Panc1 (cell line): ENCODE data around the gene LY86. TPM values are rescaled to one million over a fixed set of nuclear protein-coding genes. Genes with fewer than 3 reads are reported as not detected.

Experiments used
- ATAC-seq: fragments of 200-7000 bp; cut with Tn5 transposase; 2 replicates; pipeline ENCODE4 v1.9.1; 2020; ENCODE audit warnings: mild to moderate bottlenecking, moderate library complexity
- BruUV-seq: library from RNA; stranded (reverse); fragments of 400-500 nt; replicated peaks from 2 replicates; lab custom pipeline; 2021; lab: Mats Ljungman, UMichigan
- CTCF ChIA-PET: fragments of 300-600 bp; sonication (Branson Sonifier 250); formaldehyde crosslinking; loops from one replicate; lab custom pipeline; 2022; ENCODE audit warnings: antibody characterized with exemption; lab: Charles Lee
- POLR2A ChIA-PET: fragments of 300-600 bp; sonication (Branson Sonifier 250); formaldehyde crosslinking; loops from one replicate; lab custom pipeline; 2022; ENCODE audit warnings: antibody characterized with exemption; lab: Charles Lee
- DNase-seq: peaks from one replicate; pipeline ENCODE4 v3.0.0-alpha.2; 2010; ENCODE audit warnings: low read depth, low spot score
- H3K27ac ChIP-seq: 2 replicates; pipeline ENCODE4 v1.5.1; 2011; ENCODE audit warnings: mild to moderate bottlenecking, low read length, inconsistent platforms
- H3K27me3 ChIP-seq: fragments of 200-500 bp; sonication (Bioruptor generic); 2 replicates; pipeline ENCODE4 v1.6.0; 2014; ENCODE audit warnings: low read length, inconsistent platforms; ENCODE audit not compliant: control insufficient read depth, insufficient read depth
- H3K36me3 ChIP-seq: fragments of 200-500 bp; sonication (Bioruptor generic); 2 replicates; pipeline ENCODE4 v1.5.1; 2014; ENCODE audit warnings: inconsistent platforms, mild to moderate bottlenecking, low read length, moderate library complexity; ENCODE audit not compliant: control insufficient read depth, insufficient read depth
- H3K4me1 ChIP-seq: 2 replicates; pipeline ENCODE4 v1.5.1; 2011; ENCODE audit warnings: inconsistent platforms, mild to moderate bottlenecking, low read length, moderate library complexity; ENCODE audit not compliant: control insufficient read depth, insufficient read depth
- H3K4me3 ChIP-seq, 2 experiments: 2 replicates each; pipeline ENCODE4 v1.5.1; 2011 to 2012; ENCODE audit warnings: low read depth in 2 of 2, low read length in 2 of 2, mild to moderate bottlenecking in 2 of 2, inconsistent platforms in 1 of 2, moderate library complexity in 1 of 2
- H3K9me3 ChIP-seq: fragments of 200-500 bp; sonication (Bioruptor generic); 2 replicates; pipeline ENCODE4 v1.5.1; 2014; ENCODE audit warnings: low read depth, mild to moderate bottlenecking, inconsistent platforms, low read length, moderate library complexity; ENCODE audit not compliant: control insufficient read depth, insufficient read depth
- CTCF ChIP-seq: fragments of 450-650 bp; IDR thresholded peaks from 2 replicates; pipeline ENCODE4 v1.5.1; 2017; ENCODE audit warnings: mild to moderate bottlenecking
- REST ChIP-seq, 2 experiments: IDR thresholded peaks; 2 replicates each; pipeline ENCODE4 v1.6.1; 2011 to 2012; ENCODE audit warnings: low read depth in 2 of 2, control low read depth in 1 of 2, low read length in 1 of 2, mild to moderate bottlenecking in 1 of 2, moderate library complexity in 1 of 2; ENCODE audit not compliant: insufficient read depth in 1 of 2
- TCF7L2 ChIP-seq: IDR thresholded peaks from 2 replicates; pipeline ENCODE4 v1.6.1; 2011; ENCODE audit warnings: mild to moderate bottlenecking, low read depth, low read length, inconsistent platforms
- in situ Hi-C: cut with HindIII; loops from 2 replicates; pipeline ENCODE4 v1.10.0; 2016; ENCODE audit warnings: low sequenced_read_pairs, low pct_unique_long_range_greater_than_20kb
- intact Hi-C: fragments of 100-400 bp; cut with micrococcal nuclease; formaldehyde crosslinking; loops from one replicate; pipeline ENCODE4 v1.10.0; 2022; ENCODE audit not compliant: unreplicated experiment
- total RNA-seq: library from RNA; stranded (reverse); gene quantifications from one replicate; pipeline ENCODE4 v1.2.1, GENCODE V29; 2021; ENCODE audit not compliant: unreplicated experiment

LY86 gene
- total RNA-seq, 1 experiment from 2014 or later: not detected

DNA sequence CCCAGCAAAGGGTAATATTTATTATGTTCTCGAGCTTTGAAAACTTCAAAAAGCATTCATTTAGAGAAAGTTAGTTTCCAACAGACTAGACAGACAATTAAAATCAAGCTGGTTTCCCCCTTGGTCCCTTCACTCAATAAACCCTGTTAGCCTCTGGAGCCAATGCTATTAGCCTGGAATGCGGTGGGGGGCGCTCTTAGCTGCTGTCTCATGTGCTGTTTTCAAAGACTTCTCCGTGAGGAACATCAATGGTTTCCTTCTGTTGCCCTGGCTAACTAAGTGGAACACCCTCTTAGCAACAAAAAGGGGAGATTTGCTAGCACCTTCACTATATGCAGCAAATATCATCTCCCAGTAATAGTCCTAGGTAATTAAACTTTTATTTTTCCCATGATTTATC is 86.4 kb downstream of the LY86 start:
- intact Hi-C loops (loop anchor here (5.0 kb wide), 1 partner anchor 567 kb away; no protein-coding TSS in a partner anchor), in situ Hi-C loops (no loop called here)
- no peak for ATAC-seq
- TF ChIP-seq REST (IDR thresholded peaks at IDR 0.05; ENCODE audit: insufficient read depth in 1 of 2, low read depth in 2 of 2, low read length in 1 of 2) (no peak), CTCF (peak; percentile 60)
- H3K36me3 ChIP-seq: no peaks in the 10 kb centered on the region
- POLR2A ChIA-PET: interaction anchor here (1.0 kb wide), 1 partner anchor 22 kb away, joined by 4 read pairs; no protein-coding TSS in a partner anchor
- no peak for DNase-seq
- H3K4me1 ChIP-seq: 0 out of 2 replicates have a peak, but pooled peaks cover 3% of the 10 kb centered on the region
- CTCF ChIA-PET: interaction anchor here (0.5 to 0.7 kb wide), 3 partner anchors 106 to 562 kb away, joined by 4 to 7 read pairs (median 6); no protein-coding TSS in a partner anchor
- H3K27me3 ChIP-seq: no peaks in the 10 kb centered on the region
- no peak overlapping the region for H3K27ac ChIP-seq
- H3K9me3 ChIP-seq: no peaks in the 10 kb centered on the region
- H3K4me3 ChIP-seq: no peak overlapping the region
- no TSS peak for BruUV-seq

DNA sequence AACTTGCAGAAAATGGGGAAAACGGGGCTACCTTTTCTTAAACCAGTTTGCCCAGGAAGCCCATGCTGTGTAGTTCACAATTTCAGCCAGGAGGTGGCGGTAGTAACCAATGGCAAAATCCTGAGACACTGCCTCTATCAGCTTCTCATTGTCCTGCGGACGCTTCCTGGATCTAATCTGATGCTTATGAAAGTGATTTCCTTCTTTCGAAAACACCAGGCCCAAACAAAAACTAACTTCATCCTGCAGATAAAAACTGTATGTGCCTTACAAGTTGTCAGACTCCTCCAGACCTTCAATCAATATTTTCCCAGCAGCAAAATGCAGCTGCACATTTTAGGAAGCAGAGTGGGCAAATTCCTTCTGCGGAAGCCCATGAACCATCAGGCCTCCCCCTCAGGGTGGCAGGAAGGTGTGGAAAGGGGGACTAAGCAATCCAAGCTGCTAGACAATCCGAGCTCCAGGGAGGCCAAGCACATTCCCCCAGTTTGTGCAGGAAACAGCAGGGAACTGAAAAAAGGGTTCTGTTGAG is 88.5 kb downstream of the LY86 start:
- no peak overlapping the region for H3K27ac ChIP-seq
- peak; percentile 66 for DNase-seq
- ChIA-PET POLR2A (no interaction called here), CTCF (interaction anchor here (1.0 to 1.2 kb wide), 2 partner anchors 20 to 132 kb away, joined by 3 read pairs; no protein-coding TSS in a partner anchor)
- no peaks in the 10 kb centered on the region for H3K27me3 ChIP-seq
- TF ChIP-seq CTCF (peak; percentile 95), TCF7L2 (no peak)
- peaks cover 3% of the 10 kb centered on the region; the same call in 1 of the 2 replicates for H3K4me1 ChIP-seq
- no peaks in the 10 kb centered on the region for H3K9me3 ChIP-seq
- BruUV-seq: no TSS peak
- intact Hi-C loops: loop anchor here (5.0 kb wide), 1 partner anchor 565 kb away; no protein-coding TSS in a partner anchor
- no peaks in the 10 kb centered on the region for H3K36me3 ChIP-seq
- no peak overlapping the region for H3K4me3 ChIP-seq
- ATAC-seq: peak; percentile 84
- in situ Hi-C loops: no loop called here
